Omental fat pad (tissue), 4 donors: ENCODE measurements around the gene CENPX. TPM values are rescaled to one million over a fixed set of nuclear protein-coding genes. Genes with fewer than 3 reads are reported as not detected.
A peak's percentile ranks its signal among the peaks of the same experiment; 100 is the strongest.

Source experiments
- ATAC-seq: fragments of 150-250 bp; one replicate; pipeline ENCODE4 v1.9.1; 2016; ENCODE audit warnings: mild to moderate bottlenecking, moderate library complexity; ENCODE audit not compliant: low FRiP score
- DNase-seq: peaks from one replicate; pipeline ENCODE4 v3.0.0-alpha.2; 2019; ENCODE audit warnings: low spot score
- CTCF ChIP-seq, 3 donors: fragments of 450-650 bp; IDR thresholded peaks; one replicate each; pipeline ENCODE4 v1.5.1; 2016 to 2017; ENCODE audit warnings: antibody characterized with exemption in 3 of 3, mild to moderate bottlenecking in 3 of 3, moderate library complexity in 2 of 3
- total RNA-seq, 4 donors: library from RNA; depleted of rRNA; stranded (reverse); fragments of >200 nt; gene quantifications; one replicate each; pipeline ENCODE4 v1.1.0, GENCODE V29; 2016

The CENPX gene
- total RNA-seq, 4 donors from 2014 or later = 41.1 to 77.2 (median 59.8) TPM

GRCh38 chr17:81976332-81977210, 46.1 kb downstream of the CENPX start:
- ATAC-seq (peak; percentile 21), DNase-seq (no peak)
- TF ChIP-seq CTCF (IDR thresholded peaks at IDR 0.05) = no peak

GRCh38 chr17:81973432-81973831, 49.2 kb downstream of the CENPX start:
- TF ChIP-seq CTCF (IDR thresholded peaks at IDR 0.05) = no peak
- DNase-seq (no peak), ATAC-seq (no peak)

GRCh38 chr17:81968850-81969812, 53.5 kb downstream of the CENPX start:
- no peak for TF ChIP-seq CTCF (IDR thresholded peaks at IDR 0.05)
- no peak for ATAC-seq
- no peak for DNase-seq

Other genes with a start within 250 kb of the CENPX start
- gene GCGR, start 218.7 kb downstream of the CENPX start, total RNA-seq = not detected
- 10 to 100 TPM; 49.6 to 78.5 (median 57.2) TPM for gene MCRIP1, start 189.6 kb downstream of the CENPX start, total RNA-seq
- gene PPP1R27, start 187.8 kb downstream of the CENPX start, total RNA-seq = under 1 TPM in 1 of 4 donors, not detected in 3; 0.65 TPM
- 100 to 1,000 TPM; 366 to 725 (median 608) TPM for gene P4HB, start 162.3 kb downstream of the CENPX start, total RNA-seq
- gene ARHGDIA, start 151.5 kb downstream of the CENPX start, total RNA-seq = 100 to 1,000 TPM; 125 to 250 (median 161) TPM
- gene ALYREF, start 131.3 kb downstream of the CENPX start, total RNA-seq = 10 to 100 TPM; 31.5 to 80.7 (median 41.6) TPM
- 100 to 1,000 TPM in 3 of 4 donors, 10 to 100 TPM in 1; 82.3 to 152 (median 114) TPM for gene ANAPC11, start 131.2 kb downstream of the CENPX start, total RNA-seq
- gene NPB, start 120.6 kb downstream of the CENPX start, total RNA-seq = 1 to 10 TPM in 1 of 4 donors, not detected in 3; 1.4 TPM
- gene PCYT2, start 111.5 kb downstream of the CENPX start, total RNA-seq = 10 to 100 TPM; 36.5 to 64.7 (median 45.5) TPM
- 10 to 100 TPM; 15.4 to 25.7 (median 20.2) TPM for gene SIRT7, start 104.7 kb downstream of the CENPX start, total RNA-seq
- 10 to 100 TPM; 22.2 to 31.5 (median 25.6) TPM for gene MAFG, start 95.1 kb downstream of the CENPX start, total RNA-seq
- gene PYCR1, start 85.6 kb downstream of the CENPX start, total RNA-seq = 10 to 100 TPM in 2 of 4 donors, 1 to 10 TPM in 2; 4.8 to 13.9 (median 10.8) TPM
- not detected for gene MYADML2, start 75.6 kb downstream of the CENPX start, total RNA-seq
- gene NOTUM, start 61.7 kb downstream of the CENPX start, total RNA-seq = not detected
- gene ASPSCR1, start 45.2 kb downstream of the CENPX start, total RNA-seq = 10 to 100 TPM; 12.6 to 24.3 (median 15.1) TPM
- gene LRRC45, start 427 bp upstream of the CENPX start, total RNA-seq = 10 to 100 TPM in 1 of 4 donors, 1 to 10 TPM in 3; 4.7 to 12.3 (median 5.6) TPM
- 10 to 100 TPM in 3 of 4 donors, 1 to 10 TPM in 1; 7.9 to 25.1 (median 12.0) TPM for gene RAC3, start 8.8 kb upstream of the CENPX start, total RNA-seq
- gene DCXR, start 14.8 kb upstream of the CENPX start, total RNA-seq = 100 to 1,000 TPM; 190 to 327 (median 225) TPM
- 10 to 100 TPM; 20.2 to 51.3 (median 32.0) TPM for gene RFNG, start 28.9 kb upstream of the CENPX start, total RNA-seq
- gene GPS1, start 29.0 kb upstream of the CENPX start, total RNA-seq = 10 to 100 TPM; 67.3 to 86.8 (median 81.4) TPM
- gene DUS1L, start 42.9 kb upstream of the CENPX start, total RNA-seq = 10 to 100 TPM; 58.1 to 90.3 (median 85.7) TPM
- gene FASN, start 75.4 kb upstream of the CENPX start, total RNA-seq = 1,000 to 10,000 TPM in 1 of 4 donors, 100 to 1,000 TPM in 3; 313 to 1,522 (median 467) TPM
- 10 to 100 TPM; 14.8 to 32.0 (median 21.9) TPM for gene CCDC57, start 190.0 kb upstream of the CENPX start, total RNA-seq
- gene SLC16A3, start 206.2 kb upstream of the CENPX start, total RNA-seq = 10 to 100 TPM; 25.1 to 68.0 (median 27.5) TPM